GM21423 (cell line): Measurements from ENCODE around the gene UBE2O.

Experiments used
- ATAC-seq: cut with Tn5 transposase; IDR thresholded peaks from one replicate; pipeline ENCODE4 v1.9.1; 2021; ENCODE audit warnings: mild to moderate bottlenecking, moderate library complexity; ENCODE audit not compliant: unreplicated experiment

UBE2O gene

DNA sequence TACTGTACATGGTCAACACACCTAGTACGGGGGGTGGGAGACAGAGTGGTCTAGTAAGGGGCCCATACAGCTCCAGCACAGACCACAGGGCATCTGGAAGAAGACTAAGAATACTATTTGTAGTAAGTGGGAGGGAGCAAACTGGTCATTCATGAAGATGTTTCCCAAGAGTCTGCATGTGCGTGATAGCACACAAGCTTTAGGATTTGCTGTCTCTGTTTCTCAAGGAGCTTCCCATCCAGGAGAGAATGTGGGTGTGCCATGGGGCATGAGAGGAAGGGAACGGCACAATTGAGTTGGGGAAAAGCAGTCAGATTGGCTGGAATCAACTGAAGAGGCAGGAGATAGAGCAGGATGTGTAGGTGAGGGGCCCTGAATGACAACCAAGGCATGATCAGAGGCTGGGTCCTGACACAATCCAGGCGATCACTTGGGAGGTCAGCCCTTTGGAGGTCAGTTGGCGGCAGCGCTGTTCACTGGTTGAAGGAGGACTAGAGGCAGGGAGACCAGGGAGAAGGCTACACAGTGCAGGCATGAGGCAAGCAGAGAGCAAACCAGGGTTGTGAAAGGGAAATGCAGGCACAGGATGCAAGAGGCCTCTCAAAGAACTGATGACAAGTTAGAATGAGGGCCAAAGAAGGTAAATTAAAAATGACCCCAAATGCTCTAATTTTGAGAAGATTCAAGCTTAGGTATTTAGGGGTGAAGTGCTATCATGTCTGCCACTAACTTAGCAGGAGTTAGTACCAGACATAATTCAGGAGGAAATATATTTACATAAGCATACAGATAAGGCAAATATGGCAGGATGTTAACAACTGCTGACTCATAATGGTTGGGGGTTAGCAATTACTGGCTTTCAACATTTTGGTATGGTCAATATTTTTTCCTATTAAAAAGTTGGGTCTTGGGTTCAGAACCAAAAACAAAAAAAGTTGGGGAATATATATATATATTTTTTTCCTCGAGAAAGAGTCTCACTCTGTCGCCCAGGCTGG, 10.3 kb downstream of the UBE2O start:
- no peak for ATAC-seq

DNA sequence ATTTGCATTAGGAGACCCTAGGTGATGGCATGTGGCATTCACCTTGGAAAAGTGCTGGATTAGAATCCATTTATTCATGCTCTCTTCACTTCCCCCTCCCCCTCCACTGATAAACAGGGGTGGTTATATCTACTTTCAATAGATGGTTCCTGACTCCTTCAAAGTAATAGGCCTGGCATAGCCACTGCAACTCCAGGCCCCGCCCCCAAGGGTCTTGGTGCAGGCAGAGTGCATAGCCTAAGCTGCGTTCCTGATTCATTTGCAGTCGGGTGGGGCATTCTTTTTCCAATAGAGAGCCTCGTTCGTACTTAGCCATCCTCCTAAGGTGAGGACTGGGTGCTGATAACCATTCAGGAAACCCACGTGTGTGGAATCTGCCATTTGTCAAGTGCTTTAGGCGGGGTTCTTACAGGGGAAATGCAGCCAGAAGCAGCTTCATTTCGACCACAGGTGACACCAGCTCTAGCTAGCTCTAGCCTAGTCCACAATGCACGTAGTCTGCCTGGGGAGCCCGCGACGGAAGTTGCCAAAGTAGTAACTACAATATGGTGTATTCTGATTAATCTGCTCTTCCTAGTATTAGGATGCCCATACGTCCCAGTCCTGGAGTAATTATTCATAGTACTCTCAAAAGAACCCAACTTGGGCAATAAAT, 11.1 kb downstream of the UBE2O start:
- ATAC-seq = no peak

DNA sequence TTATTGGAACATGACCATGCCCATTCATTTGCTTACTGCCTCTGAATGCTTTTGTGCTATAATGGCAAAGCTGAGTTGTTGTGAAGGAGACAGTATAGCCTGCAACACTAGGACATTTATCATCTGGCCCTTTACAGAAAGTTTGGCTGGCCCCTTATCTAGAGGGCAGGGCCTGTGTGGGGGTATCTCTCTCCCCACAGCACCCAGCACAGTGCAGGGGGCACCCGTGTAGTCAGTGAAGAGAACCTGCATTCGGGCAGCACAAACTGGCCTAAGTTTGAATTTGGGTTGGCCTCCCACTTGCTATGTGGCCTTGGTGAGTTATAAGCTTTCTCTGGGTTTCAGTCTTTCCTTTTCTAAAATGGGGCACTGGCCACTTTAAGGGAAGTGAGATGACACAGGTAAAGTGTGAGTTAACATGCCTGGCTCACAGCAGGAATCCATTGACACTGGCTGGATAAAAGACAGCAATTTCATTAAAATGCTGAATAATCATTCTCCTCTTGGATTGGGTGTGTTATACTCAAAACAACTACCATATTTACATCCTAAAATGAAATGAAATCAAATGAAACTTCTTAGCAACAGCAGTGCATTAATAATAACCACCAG, 12.1 kb downstream of the UBE2O start:
- no peak for ATAC-seq

DNA sequence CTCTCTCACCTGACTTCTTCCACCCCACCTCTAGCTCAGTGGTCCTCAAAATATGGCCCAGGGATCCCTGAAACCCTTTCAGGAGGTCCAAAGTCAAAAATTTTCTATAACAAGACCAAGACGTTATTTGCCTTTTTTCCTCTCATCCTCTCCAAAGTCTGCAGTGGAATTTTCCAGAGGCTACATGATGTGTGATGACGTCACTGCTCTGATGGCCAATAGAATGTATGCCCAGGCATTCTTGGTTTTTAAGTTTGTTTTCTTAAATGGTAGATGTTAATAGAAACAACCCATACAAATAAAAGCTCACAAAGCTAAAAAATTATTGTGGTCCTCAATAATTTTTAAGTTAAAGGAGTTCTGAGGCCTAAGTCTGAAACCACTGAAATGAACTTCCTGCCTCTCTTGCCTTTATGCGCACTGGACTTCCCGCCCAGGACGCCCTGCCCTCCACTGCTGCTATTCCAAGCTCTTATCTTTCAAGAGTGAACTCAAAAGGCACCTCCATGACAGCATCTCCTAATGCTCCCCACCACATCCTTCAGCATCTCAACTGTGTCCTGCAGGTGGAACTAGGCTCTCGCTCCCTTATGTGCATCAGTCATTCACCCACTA, 13.5 kb downstream of the UBE2O start:
- no peak for ATAC-seq

DNA sequence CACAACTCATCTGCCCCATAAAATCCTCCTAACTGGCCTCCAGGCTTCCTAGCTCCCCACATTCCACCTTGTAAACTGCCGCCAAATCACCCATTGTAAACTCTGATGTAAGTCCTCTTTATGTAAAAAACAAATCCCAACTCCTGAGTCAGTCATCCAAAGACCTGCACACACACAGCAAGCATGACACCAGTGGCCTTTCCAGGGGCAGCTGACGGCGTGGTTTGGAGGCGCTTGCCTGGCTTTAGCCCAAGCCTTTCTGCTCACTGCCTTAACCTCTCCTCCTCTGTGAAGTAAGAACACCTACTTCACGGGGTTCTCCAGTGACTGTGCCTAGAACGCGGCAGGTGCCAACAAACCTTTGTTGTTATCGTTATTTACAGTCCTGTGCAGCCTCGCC, 14.0 kb downstream of the UBE2O start:
- ATAC-seq = no peak

DNA sequence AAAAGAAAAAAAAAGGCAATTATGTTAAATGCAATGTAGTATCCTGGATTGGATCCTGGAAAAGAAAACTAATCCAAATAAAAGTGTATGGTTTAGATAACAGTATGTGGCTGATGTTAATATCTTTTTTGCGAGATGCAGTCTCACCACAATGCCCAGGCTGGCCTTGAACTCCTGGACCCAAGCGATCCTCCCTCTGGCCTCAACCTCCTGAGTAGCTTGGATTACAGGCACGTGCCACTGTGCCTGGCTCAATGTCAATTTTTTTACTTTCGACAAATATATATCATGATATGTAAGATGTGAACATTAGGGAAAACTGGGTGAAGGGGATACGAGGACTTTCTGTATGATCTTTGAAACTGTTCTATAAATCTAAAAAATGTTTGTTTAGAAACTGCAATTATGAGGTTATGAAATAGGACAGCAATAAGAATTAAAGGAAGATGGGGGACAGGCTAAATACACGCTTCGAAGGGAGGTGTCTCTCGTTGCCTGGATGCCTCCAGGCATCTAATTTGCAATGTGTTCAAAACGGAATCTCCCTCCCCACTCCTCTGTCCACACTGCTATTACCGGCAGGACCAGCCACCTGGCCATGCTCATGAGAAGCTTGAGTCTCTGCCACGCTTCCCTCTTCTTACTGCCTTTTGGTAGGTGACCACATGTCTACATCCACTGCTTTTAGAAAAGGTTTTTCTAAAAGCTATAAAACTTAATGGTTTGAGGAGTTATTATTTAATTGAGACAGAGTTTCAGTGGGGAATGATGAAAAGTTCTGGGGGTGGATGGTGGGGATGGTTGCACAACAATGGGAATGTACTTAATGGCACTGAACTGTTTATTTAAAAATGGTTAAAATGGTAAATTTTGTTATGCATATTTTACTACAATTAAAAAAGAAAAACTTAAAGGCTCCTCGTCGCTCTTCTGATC, 15.2 kb downstream of the UBE2O start:
- ATAC-seq = no peak

DNA sequence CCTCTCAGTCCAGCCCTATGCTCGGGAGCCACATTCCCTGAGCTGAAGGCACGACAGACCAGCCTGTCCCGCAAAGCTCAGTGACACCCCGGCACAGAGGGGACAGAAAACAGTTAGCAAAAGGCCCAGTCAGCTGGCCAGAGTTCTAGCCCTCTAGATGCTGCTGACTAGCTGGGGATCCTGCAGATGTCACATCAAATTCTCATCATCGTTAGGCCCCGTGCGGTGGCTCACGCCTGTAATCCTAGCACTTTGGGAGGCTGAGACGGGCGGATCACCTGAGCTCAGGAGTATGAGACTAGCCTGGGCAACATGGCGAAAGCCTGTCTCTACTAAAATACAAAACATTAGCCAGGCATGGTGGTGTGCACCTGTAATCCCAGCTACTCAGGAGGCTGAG, 17.2 kb downstream of the UBE2O start:
- no peak for ATAC-seq

DNA sequence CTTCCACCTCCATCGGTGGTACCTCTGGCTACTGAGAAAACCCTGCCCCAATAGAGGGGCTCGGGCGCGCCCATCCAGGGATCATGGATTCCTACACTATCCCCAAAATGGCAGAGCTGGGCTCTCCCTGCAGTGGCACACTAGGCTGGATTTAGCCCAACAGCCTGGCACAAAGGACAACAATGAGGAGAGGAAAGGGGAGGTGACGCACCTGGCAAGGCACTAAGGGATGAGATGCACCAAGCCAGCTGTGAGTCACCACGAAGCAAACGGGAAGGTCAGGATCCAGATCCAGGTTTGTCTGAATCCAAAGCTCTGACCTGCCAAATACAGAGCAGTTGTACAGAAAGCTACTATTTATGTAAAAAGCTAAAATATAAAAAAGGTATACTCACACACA, 18.1 kb downstream of the UBE2O start:
- no peak for ATAC-seq

DNA sequence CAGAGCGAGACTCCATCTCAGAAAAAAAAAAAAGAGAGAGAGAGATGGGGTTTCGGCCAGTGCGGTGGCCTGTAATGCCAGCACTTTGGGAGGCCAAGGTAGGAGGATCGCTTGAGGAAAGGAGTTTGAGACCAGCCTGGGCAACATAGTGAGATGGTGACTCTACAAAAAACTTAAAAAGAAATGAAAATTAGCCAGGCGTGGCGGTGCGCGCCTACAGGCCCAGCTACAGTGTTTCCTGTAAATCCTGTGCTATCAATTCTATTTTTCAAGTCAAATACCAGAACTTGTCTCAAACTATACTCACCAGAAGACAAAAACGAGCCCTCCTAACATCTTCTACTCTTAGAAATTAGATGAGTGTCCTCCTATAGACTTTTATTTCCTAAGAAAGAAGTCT, 19.3 kb downstream of the UBE2O start:
- no peak for ATAC-seq

DNA sequence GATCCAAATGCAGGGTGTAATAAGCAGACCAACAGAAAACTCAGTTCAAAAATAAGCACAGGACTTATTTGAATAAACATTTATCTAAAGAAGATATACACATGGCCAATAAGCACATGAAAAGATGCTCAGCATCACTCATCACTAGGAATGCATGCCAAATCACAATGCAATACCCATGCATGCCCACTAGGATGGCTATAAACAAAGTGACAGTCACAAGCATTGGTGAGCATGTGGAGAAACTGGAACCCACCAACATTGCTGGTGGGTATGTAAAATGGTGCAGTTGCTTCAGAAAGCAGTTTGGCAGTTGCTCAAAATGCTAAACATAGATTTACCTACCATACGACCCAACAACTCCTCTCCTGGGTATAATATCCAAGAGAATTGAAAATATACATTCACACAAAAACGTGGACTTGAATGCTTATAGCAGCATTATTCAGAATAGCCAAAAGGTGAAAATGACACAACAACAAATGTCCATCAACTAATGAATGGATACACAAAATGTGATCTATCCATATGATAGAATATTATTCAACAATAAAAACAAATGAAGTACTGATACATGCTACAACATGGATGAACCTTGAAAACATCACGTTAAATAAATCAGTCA, 20.1 kb downstream of the UBE2O start:
- no peak for ATAC-seq

DNA sequence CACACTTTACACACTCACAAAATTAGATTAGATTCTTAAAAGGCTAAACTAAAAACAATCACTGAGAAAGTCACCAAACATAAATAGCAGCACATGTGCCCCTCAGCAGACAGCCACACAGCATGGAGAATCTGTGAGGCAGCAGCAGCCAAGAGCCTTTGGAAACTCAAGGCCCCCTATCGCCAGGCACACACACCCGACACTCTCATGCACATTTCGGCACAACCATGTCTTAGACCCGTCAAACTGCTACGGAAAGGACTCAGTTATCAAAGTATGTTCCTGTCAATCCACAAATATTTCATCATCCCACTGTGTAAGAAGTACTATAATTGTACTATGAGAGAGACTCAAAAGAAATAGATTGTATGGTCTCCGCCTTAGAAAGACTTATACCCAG, 20.9 kb downstream of the UBE2O start:
- ATAC-seq = no peak

DNA sequence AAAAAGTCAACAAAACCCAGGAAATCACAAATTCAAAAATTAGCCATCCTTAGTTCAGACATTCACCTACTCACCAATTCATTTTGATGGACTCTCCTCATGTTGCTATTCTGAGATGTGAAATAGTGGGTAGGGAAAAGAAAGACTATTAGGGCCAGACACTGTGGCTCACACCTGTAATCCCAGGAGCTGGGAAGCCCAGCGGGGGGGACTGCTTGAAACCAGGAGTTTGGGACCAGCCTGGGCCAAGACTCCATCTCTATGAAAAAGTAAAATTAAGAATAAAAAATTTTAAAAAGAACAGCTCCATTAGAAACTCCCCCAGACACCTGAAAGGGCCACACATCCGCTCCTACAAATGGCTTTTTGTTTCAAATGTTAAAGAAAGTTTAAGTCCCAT, 21.4 kb downstream of the UBE2O start:
- ATAC-seq = no peak

DNA sequence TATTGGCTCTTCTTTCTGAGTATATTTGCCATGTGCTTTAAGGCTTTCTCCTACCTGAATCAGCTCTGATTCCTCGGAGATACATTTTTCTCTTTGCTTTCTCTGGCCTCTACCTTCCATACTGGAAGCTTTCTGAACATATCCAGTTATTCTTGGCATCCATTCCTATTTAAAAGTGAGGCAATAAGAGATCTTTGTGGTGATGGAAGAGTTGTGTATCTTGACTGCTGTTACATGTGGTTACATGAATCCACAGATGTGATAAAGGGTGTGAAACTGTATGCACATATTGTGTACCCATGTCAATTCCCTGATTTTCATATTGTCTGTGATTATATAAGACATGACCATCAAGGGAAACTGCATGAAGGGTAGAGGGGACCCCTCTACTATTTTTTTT, 24.4 kb downstream of the UBE2O start:
- no peak for ATAC-seq

DNA sequence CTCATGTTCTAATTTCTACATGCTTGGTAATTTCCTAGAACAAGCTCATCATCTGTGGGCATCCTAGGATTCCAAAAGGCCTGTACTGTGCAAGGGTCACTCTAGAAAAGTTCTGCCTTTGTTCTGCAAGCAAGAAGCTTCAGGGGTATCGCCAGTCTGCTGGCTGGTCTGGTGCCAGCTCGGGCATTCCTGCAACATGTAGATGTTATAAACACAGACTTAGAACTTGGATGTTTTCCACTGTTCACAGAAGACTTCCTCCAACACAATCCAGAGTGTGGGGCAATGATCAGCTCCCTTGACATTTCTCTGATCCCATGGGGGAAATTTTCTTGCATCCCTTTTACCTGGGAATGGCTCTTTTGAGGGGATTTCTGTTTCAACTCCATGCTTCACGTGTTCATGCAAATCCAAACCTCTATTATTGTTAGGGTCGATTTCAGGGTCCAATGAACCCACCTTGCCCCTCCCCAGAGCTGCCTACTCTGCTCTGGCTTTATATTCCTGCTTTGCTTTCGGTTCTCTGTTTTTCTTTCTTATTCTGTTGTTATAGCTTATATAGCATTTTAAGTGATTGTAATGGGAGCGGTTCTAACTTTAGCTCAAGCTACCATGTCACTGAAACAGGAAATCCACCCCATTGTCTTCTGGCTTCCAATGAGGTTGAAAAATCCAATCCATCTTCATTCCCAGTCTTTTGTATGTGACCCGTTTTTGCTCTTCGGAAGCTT, 25.3 kb downstream of the UBE2O start:
- no peak for ATAC-seq

DNA sequence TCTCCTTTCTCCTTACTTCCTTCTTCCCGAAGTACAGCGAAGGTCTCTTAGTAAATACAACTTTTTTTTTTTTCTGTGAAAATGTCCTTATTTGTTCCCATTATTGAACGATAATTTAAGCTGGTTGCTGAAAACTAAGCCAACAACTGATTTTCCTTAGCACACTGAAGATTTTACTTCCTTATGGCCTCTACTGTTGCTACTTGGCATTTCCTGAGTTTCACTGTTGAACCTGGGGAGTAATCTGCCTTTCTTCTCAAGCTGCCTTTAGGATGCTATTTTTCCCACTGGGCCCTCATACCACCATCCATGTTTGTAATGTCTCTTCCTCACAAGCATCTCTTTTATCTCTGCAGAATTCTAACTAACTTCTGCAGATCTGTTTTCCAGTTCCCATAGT, 26.1 kb downstream of the UBE2O start:
- ATAC-seq = no peak

DNA sequence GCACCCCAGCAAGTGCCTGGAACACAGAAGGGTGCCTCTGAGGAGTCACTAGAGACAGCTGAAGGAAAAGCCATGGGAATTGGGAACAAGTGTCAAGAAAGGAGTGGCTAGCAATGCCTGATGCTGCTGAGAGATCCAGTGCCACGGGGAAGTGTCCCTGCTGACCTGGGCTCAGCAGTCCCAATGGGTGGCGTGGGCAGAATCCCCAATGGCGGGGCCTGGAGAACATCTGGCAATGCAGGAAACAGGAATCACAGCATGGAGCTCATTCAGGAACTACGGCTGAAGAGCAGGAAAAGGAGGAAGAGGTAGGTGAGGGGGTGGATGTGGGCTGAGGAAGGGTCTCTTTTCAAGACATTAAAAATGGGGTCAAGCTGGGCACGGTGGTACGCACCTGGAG, 30.1 kb downstream of the UBE2O start:
- ATAC-seq = no peak

DNA sequence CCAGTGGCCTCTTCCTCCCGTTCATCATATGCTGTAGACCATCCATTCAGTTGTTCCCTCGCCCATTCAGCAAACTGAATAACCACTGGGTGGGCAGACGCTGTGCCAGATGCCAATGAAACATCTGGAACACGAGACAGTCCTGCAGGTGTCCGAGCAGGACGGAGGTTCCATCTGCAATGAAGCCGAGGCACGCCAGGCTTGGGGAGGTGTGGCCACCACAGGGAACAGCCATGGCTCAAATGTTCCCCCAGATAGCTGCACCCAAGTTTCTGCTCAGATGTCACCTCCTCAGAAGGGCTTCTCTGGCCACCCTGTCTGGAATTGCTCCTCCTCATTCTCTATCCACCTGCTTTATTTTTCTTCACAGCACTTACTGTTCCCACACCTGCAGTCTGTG, 30.5 kb downstream of the UBE2O start:
- no peak for ATAC-seq

DNA sequence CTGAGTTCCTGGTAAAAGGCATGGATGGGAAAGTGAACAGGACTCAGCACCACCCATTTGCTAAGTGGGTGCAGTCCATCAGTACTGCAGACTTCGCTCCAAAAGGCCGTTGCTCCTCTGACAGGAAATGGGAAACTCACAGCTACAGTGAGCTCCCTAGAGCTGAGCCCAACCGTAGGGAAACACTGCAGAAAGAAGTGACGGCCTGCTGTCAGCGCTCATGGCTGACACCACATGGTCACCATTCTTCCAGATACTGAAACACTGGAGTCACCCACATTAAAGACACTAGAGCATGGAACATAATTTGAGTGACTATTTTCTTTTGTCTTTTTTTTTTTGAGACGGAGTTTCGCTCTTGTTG, 31.9 kb downstream of the UBE2O start:
- no peak for ATAC-seq

DNA sequence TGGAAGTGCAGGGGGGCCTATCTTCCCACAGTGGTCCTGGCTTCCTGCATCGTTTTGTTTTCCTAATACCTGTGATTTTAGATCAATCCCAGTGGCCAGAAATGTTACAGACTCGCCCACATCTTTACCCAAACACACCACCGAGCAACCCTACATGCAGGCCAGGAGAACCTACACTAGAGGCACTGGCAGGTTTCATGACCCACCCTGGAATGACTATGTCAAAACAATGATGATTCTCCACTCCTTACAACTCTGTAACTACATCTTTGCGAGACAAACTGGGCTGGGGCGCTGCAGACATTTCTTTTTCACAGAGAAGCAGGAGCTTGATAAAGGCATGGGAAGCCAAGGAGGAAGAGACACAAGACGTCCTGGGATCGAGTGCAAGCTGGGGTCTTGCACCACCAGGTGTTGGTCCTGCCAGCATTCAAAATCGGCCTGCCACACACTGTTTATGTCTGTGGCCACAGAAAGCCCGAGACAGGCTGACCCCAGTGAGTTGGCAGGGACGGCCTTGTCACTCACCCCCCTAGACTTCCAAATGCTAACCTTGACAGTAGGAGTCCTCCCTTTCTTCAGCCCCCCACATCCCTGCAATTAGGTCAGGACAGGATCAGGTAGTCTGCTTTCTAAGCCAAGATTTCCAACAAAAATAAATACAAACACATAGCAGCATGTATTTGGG, 32.5 kb downstream of the UBE2O start:
- no peak for ATAC-seq
